GM18498 (cell line): ENCODE measurements around the gene PPM1M.

Experiments used
- ATAC-seq: cut with Tn5 transposase; IDR thresholded peaks from one replicate; pipeline ENCODE4 v1.9.1; 2021; ENCODE audit warnings: mild to moderate bottlenecking, moderate library complexity; ENCODE audit not compliant: unreplicated experiment

The PPM1M gene

DNA sequence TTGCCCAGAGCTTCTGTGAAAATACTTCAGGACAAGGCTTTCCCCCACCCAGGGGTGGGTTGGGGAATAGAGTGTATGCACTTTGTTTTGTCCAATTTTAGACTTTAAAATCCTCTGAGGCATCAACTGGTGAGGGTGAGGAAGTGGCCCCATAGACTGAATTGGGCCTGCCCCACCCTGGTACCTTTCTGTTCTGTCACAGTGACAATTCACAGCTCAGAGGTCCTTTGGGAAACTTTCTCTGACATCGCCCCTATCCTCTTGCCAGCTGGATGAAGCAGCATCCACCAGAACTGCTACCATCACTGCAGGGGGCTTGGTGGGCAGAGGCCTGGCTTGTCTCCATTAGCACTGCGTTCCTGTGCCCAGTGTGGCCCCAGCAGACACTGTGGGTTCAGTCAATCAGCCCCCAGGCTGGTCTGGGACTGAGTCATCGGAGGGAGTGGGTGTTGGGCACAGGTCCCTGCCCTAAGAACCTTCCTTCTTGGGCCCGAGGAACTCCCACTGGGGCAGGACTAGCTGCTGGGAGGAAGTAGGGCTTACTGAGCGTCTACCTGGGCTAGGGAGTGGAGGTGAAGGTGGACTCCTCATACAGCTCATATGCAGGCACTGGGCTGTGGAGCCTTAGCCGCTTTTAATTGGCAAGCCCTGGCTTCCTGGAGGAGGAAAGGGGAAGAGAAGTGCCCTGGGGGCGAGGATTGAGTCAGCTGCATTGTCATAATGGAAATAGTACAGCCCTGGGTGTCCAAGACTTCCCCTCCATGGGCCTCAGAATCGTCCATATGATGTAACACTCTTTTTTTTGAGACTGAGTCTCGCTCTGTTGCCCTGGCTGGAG is 1.5 kb upstream of the PPM1M start:
- no peak for ATAC-seq

DNA sequence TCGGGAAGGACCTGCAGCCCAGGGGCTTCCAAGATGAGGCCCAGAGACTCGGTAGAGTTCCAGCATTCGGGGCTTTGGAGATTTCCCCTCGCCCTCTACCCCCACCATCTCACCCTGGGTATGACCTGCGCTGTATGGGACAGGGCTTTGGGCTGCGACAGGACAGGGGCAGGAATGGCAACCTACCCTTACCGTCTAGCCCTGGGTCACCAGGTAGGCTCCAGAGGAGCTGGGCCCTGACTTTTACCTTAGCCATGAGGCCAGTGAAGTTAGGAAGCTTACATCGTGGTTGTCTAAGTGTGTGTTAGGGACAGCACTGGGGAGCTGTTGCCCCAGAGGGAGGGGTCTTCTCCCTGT is 683 bp downstream of the PPM1M start:
- no peak for ATAC-seq

- ATAC-seq = no peak
Observed at GRCh38 chr3:52246728-52247408, 1.3 kb downstream of the PPM1M start.

GRCh38 chr3:52247409-52248164 is 2.0 kb downstream of the PPM1M start:
- no peak for ATAC-seq

- ATAC-seq = no peak
Observed at GRCh38 chr3:52248165-52248541, 2.6 kb downstream of the PPM1M start.

- no peak for ATAC-seq
Observed at GRCh38 chr3:52248816-52249547, 3.4 kb downstream of the PPM1M start.

GRCh38 chr3:52249683-52250082 is 4.1 kb downstream of the PPM1M start:
- ATAC-seq = no peak

DNA sequence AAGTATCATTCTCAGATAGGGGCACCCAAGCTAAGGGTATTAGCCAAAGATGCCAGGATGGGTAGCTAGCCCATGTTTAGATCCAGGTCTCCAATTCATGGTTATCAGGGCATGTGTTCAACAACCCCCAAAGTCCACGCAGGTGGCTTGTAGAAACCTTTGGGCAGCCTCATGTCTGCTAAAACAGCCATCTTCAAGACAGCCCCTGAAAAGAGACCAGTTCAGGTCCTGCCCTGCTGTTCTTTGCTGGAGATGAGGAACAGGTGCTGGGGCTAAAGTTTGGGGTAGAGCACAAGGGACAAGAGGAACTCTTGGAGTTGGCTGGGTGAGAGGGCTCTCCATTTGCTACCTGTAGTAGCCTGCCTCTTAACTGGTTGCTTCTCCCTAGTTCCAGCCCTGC is 4.6 kb downstream of the PPM1M start:
- ATAC-seq = no peak

GRCh38 chr3:52253314-52254304 is 8.1 kb downstream of the PPM1M start:
- ATAC-seq = peak; percentile 94

DNA sequence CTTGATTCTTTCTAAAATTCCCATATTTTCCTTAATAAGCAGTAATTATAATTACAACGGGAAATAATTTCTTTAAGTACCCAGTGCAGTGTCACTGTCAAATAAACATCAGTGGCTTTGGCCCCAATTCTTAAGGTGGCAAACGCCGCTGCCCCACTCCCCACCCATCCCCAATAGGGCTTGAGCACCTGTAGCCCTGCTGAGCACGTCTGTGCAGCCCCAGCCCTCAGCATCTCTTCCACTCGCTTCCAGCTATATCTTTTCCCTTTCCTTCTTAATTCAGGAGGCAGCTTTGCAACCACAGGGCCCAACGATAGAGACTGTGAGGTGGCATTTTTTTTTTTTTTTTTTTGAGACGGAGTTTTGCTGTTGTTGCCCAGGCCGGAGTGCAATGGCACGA is 9.0 kb downstream of the PPM1M start:
- no peak for ATAC-seq

GRCh38 chr3:52256159-52256558 is 10.6 kb downstream of the PPM1M start:
- ATAC-seq = no peak

GRCh38 chr3:52256622-52257021 is 11.1 kb downstream of the PPM1M start:
- no peak for ATAC-seq

DNA sequence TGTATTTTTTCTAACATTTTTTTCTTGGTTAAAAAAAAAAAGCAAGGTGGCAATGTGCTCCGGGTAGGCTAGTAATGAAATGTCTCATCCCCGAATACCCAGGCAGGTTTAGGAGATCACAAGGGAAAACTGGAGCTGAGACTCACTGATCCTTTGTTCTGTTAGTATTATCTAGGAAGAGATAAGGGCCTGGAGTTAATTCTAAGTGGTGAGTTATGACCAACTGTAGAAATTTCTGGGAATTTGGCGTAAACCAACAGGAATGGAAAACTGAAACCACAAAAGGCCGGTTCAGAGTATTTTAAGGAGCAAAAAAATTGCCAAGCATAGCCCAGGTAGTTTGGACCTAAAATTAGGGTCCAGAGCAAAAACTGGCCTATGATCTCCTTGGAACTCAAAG is 12.4 kb downstream of the PPM1M start:
- ATAC-seq = no peak

- no peak for ATAC-seq
Observed at GRCh38 chr3:52259035-52259434, 13.5 kb downstream of the PPM1M start.

DNA sequence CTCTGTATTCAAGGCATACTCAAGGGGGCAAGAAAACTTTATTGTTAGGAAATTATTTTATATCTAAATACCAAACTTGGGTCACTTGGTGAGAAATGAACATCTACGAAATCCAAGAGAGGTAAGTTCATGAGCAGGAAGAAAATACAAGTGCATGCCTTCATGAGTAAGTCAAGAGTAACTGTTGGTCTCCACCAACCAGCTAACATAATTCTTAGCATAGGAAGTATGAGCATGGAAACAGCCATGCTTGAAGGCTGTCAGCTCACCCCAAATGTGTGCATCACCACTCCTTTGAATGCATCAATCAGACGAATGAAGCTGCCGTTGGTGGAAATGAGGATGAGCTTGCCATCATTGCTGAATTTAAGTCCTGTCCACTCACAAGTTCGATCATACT is 13.9 kb downstream of the PPM1M start:
- ATAC-seq = no peak

- ATAC-seq = no peak
Observed at GRCh38 chr3:52262447-52262846, 16.9 kb downstream of the PPM1M start.

- ATAC-seq = no peak
Observed at GRCh38 chr3:52265387-52265786, 19.8 kb downstream of the PPM1M start.

DNA sequence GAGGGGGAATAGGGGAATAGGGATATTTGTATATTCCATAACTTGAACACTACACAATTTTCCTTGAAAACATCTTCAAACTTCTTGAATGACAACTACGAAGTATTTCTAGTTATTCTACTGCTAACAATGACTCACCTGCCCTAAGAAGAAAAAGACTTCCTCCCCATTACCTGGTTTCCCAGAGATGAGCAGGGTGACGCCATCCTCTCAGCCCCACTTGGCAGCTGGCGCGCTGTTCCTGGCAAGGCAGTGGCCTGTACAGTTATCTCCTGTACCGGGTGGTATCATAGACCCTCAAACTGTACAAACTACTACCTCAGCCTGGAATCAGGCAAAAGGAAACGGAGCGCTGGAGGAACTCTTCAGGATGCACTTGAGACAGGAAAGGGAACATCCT is 22.5 kb downstream of the PPM1M start:
- ATAC-seq = no peak

DNA sequence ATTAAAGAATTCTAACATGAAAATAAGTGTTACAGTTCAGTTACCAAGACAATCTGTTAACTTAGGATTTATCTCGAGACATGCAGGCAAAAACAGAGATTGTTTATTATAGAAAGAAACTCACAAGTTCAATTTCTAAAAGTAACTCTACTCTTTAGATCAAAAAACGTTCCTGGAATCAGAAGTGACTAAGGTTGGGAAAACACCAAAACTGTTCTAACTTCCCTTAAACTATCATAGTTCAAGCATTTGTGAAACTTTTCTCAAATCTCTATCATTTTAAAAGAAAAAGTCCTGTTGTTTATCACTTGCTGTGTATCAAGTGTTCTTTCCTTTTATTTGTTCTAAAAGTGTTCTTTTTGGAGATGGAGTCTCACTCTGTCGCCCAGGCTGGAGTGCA is 24.2 kb downstream of the PPM1M start:
- no peak for ATAC-seq

GRCh38 chr3:52270252-52270754 is 24.7 kb downstream of the PPM1M start:
- ATAC-seq = no peak
